ENCODE measurements around the gene KIF4A.
"Not testable (repeated sequence)": the region's sequence is repeated elsewhere in the genome, so short reads cannot be mapped to it uniquely, and the experiment has no call there.

The KIF4A gene

DNA sequence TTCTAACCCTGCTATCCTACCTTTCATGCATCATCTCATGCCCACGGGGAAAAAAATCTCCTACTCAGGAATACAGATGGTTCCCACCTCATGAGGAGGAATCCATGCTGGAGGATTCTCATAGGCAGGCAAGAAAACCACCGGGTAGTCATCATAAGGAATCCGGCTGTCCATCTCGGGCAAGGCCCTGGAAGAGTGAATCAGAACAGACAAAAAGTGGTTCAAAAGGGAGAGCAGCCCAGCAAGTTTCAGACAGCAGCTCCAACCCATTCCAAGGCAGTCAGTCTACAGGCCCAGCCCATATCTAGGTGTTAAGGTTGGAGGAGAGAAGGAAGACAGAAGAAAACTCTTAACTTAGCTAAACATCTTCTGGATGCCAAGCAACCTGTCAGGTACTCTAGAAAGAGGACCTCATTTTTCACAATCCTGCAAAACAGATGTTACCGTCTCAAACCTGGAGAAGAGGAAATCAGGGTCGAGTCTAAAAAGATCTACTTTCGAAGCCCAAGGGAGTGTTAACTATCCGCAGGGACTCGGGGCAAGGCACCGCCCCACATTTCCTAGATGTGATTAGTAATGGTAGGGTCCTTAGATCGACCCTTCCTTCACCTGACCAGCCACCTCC is 624 bp upstream of the KIF4A start:
- no peak for DNase-seq (ENCODE audit: extremely low read depth in 1 of 2, low read depth in 1 of 2)

DNA sequence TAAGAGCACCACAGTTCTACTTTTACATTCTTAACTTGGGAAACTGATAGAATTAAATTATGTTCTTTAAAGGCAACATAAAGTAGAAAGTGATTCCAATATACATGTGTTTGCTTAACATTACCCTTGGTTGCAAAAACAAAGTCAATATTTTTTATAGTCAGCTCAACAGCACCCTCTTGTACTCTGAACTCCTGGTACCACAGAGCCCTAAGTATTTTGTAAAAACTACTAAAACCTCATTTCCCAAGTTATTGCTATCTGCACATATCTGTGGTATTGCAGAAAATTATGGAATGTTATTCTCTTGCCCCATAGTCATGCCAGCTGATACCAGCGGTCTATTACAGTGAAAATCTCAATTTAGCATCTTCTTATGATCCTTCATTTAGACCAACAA is 2.9 kb downstream of the KIF4A start:
- DNase-seq (ENCODE audit: extremely low read depth in 1 of 2, low read depth in 1 of 2) = no peak

DNA sequence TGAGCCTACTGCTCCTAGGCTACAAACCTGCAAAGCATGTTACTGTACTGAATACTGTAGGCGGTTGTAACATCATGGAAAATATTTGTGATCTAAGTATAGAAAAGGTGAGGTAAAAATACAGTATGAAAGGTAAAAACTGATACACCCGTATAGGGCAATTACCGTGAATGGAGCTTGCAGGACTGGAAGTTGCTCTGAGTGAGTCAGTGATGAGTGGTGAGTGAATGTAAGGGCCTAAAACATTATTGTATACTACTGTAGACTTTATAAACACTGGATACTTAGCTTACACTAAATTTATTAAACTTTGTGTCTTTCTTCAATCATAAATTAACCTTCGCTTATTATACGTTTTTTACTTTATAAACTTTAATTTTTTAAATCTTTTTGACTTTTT is 3.7 kb downstream of the KIF4A start:
- no peak for DNase-seq (ENCODE audit: extremely low read depth in 1 of 2, low read depth in 1 of 2)

DNA sequence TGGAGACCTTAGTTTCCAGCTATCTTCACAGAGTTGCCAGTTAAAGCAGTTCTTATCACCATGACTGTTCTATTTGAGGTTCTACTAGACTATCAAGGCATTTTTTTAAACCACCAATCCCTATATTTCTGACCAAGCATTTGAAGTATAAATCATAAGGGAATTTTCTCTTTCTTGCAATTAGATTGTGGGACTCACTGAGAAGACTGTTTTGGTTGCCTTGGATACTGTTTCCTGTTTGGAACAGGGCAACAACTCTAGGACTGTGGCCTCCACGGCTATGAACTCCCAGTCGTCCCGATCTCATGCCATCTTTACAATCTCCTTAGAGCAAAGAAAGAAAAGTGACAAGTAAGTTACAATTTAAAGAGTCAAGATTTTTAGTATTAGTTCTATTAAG is 11.8 kb downstream of the KIF4A start:
- DNase-seq (ENCODE audit: extremely low read depth in 1 of 2, low read depth in 1 of 2) = no peak

DNA sequence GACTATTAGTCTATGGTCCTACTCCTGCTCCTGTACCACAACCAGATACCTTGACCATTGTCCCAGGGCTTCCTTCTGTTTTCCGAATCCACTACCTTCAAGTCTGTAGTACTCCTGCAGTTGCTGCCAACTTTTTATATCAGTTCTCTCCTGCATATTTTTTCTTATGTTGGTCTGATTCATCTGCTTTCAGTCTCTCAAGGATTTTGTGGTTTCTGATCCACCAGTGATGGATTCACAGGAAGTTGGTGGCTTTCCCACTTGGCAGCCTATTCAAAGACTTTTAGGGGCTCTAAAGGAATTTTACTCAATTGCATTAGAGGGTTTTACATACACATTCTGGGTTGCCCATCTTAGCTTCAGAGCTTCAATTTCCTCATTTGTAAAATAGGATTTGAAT is 23.6 kb downstream of the KIF4A start:
- DNase-seq (ENCODE audit: extremely low read depth in 1 of 2, low read depth in 1 of 2) = no peak

DNA sequence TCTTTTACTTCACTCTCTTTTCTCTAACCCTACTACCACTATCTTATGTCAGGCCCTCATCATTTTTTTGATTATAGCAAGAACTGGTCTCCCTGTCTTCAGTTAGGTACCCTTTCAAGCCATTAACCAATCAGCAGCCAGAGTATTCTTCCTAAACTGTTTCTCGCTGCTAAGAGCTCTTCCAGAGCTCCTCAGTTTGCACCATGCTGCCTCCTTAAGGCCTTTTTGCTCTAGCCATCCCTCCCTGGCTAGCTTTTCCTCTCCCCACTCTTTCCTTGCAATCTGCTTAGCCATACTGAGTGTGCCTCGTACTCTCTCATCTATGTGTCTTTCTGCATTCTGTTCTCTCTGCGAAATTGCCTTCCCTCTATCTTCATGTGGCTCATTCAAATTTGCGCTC is 32.9 kb downstream of the KIF4A start:
- no peak for DNase-seq (ENCODE audit: extremely low read depth in 1 of 2, low read depth in 1 of 2)

DNA sequence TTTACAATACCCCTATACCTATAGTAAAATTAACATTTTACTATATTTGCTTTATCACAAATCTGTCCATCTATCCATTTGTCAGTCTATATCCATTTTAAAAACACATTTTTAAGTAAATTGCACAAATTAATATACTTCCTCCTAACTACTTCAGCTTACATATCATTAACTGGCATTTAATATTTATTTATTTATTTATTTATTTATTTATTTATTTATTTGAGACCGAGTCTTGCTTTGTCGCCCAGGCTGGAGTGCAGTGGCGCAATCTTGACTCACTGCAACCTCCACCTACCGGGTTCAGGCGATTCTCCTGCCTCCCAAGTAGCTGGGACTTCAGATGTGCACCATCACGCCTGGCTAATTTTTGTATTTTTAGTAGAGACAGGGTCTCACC is 33.7 kb downstream of the KIF4A start:
- not testable (repeated sequence) for DNase-seq (ENCODE audit: extremely low read depth in 1 of 2, low read depth in 1 of 2)

DNA sequence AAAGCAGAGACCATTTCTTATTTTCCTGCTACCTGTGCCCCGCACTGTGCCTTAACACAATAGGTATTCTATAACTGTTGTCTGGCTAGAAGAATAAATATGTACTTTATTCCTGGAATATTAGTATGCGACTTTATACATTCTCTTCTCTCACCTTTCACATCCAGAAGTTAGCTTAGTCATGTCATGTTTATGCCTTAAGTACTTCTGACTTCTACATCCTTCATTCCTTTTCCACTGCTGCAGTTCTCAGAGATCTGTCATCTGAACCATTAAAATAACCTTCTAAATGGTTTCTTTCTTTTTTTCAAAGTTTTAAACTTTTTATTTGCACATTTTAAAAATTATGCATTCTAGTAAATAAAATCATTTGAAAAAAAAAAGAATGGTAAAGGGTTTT is 34.4 kb downstream of the KIF4A start:
- no peak for DNase-seq (ENCODE audit: extremely low read depth in 1 of 2, low read depth in 1 of 2)

DNA sequence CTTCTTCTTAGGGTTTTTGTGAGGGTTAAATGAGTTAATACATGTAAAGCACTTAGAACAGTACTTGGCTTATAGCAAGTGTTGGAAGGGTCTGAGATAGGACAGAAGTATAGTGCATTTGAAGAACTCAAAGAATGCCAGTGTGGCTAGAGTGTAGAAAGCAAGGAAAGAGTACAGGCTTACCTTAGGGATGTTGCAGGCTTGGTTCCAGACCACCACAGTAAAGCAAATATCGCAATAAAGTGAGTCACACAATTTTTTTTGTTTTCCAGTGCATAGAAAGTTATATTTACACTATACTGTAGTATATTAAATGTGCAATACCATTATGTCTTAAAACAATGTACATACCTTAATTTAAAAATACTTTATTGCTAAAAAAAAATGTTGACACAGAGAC is 41.3 kb downstream of the KIF4A start:
- DNase-seq (ENCODE audit: extremely low read depth in 1 of 2, low read depth in 1 of 2) = no peak

DNA sequence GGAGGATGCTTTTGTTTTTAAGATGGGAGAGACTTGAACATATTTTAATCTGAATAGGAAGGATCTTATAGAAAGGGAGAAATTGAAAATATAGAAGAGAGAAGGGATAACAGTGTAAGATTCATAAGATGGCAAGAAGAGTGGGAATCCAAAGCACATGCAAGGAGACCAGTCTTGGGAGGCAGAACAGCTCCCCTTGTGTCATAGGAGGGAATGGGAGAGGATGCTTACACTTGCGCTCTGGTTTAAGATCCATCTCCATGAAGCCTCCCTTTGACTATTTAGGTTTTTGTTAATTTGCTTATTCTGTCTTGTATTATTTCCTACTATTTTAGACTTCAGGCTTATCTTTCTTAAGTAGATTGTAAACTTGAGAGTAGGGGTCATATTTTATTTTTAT is 42.7 kb downstream of the KIF4A start:
- DNase-seq (ENCODE audit: extremely low read depth in 1 of 2, low read depth in 1 of 2) = no peak

DNA sequence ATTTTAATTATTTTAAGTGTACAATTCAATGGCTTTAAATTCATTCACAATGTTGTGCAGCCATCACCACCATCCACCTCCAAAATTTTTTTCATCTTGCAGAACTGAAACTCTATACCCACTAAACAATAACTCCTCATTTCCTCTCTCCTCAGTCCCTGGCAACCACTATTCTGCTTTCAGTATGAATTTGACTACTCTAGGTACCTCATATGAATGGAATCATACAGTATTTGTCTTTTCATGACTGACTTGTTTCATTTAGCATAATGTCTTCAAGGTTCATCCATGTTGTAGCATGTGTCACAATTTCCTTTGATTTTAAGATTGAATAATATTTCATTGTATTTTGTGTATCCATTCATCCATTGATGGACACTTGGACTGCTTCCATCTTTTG is 46.9 kb downstream of the KIF4A start:
- DNase-seq (ENCODE audit: extremely low read depth in 1 of 2, low read depth in 1 of 2) = no peak

DNA sequence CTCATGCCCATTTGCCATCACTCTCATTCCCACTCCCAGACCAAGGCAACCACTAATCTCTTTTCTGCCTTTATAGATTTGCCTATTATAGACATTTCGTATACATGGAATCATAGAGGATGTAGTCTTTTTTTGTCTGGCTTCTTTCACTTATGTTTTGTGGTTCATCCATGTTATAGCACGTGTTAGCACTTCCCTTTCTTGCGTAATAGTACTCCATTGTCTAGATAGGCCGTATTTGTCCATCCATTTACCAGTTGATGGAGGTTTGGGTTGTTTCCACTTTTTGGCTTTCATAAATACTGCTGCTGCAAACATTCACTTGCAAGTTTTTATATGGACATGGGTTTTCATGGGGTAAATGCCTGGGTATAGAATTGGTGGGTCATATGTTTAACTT is 48.4 kb downstream of the KIF4A start:
- DNase-seq (ENCODE audit: extremely low read depth in 1 of 2, low read depth in 1 of 2) = no peak

DNA sequence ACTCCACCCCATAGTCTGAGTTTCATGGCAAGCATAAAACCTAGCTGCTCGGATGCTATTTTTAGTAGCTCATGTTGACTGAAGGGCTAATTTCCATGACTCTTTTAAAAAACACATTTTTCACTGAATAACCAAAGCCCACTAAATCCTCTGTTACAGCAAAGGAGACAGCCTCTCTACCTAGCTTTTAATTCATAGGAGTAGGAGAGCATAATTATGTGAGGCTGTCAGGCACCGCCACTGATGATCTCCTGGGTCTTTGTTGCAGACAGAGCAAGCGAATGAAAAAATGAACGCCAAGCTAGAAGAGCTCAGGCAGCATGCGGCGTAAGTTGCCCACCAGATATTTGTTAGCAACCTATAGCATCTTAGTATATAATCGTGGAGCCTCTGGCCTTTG is 53.5 kb downstream of the KIF4A start:
- DNase-seq (ENCODE audit: extremely low read depth in 1 of 2, low read depth in 1 of 2) = no peak

DNA sequence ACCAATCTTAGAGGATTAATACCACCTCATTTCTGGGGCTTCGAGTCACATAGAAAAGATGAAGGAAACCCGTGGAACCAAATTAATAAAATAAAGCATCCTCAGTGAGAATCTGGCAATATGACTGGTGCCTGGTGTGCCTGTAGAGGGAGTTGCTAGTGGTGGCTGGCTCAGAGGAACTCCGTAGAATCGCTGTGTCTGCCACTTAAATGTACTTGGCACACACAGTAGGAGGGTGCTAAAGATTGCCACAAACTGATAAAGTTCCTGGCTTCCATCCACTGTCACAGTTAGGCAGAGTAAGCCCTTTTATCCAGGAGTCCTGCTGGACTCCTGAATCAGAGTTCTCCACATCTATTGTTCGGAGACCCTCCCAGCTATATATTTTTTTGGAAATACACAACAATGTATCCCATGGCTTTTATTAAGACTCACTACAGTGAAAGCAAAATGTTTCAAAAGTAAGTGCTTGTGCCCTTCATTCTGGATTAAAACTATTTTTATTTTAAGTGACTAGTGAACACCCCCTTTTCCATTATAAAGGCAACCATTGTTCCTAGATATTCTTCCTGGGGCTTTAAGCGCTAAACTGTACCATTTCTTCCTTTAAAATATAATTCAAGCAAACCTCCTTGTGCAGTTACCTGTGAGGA is 56.6 kb downstream of the KIF4A start:
- DNase-seq (ENCODE audit: extremely low read depth in 1 of 2, low read depth in 1 of 2) = no peak

DNA sequence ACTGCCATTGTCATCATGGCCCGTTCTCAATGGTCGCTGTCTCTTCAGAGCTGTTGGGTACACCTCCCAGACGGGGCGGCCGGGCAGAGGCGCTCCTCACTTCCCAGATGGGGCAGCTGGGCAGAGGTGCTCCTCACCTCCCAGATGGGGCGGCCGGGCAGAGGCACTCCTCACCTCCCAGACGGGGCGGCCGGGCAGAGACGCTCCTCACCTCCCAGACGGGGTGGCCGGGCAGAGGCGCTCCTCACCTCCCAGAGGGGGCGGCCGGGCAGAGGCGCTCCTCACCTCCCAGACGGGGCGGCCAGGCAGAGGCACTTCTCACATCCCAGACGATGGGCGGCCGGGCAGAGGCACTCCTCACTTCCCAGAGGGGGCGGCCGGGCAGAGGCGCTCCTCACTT is 58.9 kb downstream of the KIF4A start:
- not testable (repeated sequence) for DNase-seq (ENCODE audit: extremely low read depth in 1 of 2, low read depth in 1 of 2)

DNA sequence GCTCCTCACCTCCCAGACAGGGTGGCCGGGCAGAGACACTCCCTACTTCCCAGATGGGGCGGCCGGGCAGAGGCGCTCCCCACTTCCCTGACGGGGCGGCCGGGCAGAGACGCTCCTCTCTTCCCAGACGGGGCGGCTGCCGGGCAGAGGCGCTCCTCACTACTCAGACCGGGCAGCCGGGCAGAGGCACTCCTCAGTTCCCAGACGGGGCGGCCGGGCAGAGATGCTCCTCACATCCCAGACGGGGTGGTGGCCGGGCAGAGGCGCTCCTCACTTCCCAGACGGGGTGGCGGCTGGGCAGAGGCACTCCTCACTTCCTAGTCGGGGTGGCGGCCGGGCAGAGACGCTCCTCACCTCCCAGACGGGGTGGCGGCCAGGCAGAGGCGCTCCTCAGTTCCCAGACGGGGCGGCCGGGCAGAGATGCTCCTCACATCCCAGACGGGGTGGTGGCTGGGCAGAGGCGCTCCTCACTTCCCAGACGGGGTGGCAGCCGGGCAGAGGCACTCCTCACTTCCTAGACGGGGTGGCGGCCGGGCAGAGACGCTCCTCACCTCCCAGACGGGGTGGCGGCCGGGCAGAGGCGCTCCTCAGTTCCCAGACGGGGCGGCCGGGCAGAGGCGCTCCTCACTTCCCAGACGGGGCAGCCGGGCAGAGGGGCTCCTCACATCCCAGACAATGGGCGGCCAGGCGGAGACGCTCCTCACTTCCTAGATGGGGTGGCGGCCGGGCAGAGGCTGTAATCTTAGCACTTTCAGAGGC is 59.6 kb downstream of the KIF4A start:
- not testable (repeated sequence) for DNase-seq (ENCODE audit: extremely low read depth in 1 of 2, low read depth in 1 of 2)

DNA sequence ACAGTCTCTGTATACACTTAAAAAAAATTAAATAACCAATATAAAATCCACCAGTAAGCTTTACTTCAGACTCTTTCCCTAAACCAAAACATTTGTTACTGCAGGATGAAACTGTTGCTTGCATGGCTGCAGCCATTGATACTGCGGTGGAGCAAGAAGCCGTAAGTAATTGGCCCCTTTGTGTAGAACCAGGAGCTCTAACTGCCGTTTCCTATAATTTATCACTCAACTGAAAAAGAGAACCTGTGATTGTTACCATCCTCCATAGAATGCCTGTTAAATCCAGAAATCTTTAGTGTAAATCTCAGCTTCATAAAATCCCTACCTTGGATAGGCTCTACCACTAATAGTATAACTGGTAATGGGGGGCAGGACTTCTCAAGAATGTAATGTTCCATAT is 62.6 kb downstream of the KIF4A start:
- DNase-seq (ENCODE audit: extremely low read depth in 1 of 2, low read depth in 1 of 2) = no peak

DNA sequence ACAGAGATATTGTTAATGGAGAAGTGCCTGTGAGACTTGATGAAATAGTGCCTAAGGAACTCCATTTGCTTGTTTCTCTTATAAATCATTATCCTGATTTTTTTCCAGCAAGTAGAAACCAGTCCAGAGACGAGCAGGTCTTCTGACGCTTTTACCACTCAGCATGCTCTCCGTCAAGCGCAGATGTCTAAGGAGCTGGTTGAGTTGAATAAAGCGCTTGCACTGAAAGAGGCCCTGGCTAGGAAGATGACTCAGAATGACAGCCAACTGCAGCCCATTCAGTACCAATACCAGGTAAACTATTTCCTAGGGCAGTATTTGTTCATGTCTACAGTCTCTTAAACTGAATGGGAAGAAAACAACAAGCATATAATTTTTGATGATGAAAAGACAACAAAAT is 63.6 kb downstream of the KIF4A start:
- no peak for DNase-seq (ENCODE audit: extremely low read depth in 1 of 2, low read depth in 1 of 2)

DNA sequence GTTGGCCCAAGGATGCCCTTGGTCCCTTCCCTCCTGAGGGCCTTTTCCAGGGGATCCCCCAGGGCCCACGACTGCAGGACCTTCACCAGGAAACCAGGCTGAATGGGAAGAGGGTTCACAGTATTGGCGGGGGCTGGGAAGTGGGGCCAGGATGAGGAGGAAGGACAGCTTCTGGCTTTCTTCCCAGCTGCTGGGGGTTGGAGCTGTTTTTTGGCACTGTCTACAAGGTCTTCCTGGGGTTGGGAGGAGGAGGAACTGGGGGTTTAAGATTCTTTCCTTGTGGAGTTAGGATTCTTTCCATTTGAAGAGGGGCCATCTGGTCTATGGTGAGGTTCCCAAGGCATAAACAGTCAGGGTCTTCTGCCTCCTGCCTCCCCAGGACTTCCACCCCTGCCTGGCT is 64.8 kb downstream of the KIF4A start:
- DNase-seq (ENCODE audit: extremely low read depth in 1 of 2, low read depth in 1 of 2) = no peak

DNA sequence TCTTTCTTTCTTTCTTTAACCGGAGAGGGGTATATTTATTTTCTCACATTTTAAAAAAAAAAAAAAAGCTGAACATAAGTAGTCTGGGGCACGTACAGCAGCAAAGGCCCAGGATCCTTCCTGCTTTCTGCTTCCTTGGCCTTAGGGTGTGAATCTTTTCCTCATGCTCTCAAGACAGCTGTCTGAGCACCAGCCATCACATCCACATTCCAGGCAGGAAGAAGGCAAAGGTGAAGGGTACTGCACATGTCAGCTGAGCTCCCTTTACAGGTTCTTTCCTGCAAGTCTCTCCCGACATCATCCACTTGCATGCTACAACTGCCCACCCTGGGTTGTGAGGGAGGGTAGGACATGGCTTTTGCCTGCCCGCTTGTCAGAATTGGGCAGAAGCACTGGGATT is 69.6 kb downstream of the KIF4A start:
- no peak for DNase-seq (ENCODE audit: extremely low read depth in 1 of 2, low read depth in 1 of 2)

DNA sequence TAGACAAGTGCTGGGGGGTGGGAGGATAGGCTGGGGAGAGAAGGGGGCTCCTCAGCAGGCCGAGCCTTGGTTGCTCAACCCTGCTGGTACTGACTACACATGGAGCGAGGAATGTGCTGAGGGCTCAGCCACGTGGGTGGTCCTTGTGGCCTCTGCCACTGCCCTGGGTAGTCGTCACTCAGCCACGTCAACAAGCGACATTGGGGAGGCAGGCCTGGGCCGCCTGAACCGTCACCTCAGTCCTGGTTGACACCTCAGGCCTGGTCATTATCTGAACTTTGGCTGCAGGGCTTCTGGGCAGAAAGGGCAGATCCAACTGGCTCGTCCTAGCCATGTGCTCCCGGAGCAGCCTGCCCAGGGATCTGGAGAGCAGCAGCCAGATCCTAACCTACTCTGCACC is 70.5 kb downstream of the KIF4A start:
- DNase-seq (ENCODE audit: extremely low read depth in 1 of 2, low read depth in 1 of 2) = no peak

DNA sequence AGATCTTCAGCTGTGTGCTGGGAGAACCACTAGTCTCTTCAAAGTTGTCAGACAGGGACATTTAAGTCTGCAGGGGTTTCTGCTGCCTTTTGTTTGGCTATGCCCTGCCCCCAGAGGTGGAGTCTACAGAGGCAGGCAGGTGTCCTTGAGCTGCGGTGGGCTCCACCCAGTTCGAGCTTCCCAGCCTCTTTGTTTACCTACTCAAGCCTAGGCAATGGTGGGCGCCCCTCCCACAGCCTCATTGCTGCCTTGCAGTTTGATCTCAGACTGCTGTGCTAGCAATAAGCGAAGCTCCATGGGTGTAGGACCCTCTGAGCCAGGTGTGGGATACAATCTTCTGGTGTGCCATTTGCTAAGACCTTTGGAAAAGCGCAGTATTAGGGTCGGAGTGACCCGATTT is 78.8 kb downstream of the KIF4A start:
- DNase-seq (ENCODE audit: extremely low read depth in 1 of 2, low read depth in 1 of 2) = not testable (repeated sequence)
